HG02623 (cell line): ENCODE measurements around the gene MORN5.
"Not testable (repeated sequence)": the region's sequence is repeated elsewhere in the genome, so short reads cannot be mapped to it uniquely, and the experiment has no call there.

ENCODE experiments used
- ATAC-seq: cut with Tn5 transposase; IDR thresholded peaks from one replicate; pipeline ENCODE4 v1.9.1; 2021; ENCODE audit warnings: moderate library complexity; ENCODE audit not compliant: unreplicated experiment

Gene MORN5

GRCh38 chr9:122159026-122159924, at the start of gene MORN5, which contains the start of gene NDUFA8:
Gene MORN5, plus strand, starts transcription at chr9:122159908. Its CDS starts 65 bp downstream, at chr9:122159973.
Gene NDUFA8, minus strand, starts transcription at chr9:122159779. Its CDS starts 102 bp downstream, at chr9:122159677.
- ATAC-seq, result peak; percentile 98

GRCh38 chr9:122110100-122110833, 49.4 kb upstream of the MORN5 start:
- no peak for ATAC-seq

GRCh38 chr9:122111413-122112085, 48.2 kb upstream of the MORN5 start:
- no peak for ATAC-seq

- ATAC-seq, result no peak
Observed at GRCh38 chr9:122112238-122112637, 47.5 kb upstream of the MORN5 start.

GRCh38 chr9:122113574-122113973, 46.1 kb upstream of the MORN5 start:
- no peak for ATAC-seq

GRCh38 chr9:122115176-122116035, 44.3 kb upstream of the MORN5 start:
- ATAC-seq, result no peak

GRCh38 chr9:122116040-122116439, 43.7 kb upstream of the MORN5 start:
- no peak for ATAC-seq

GRCh38 chr9:122116448-122117173, 43.1 kb upstream of the MORN5 start:
- no peak for ATAC-seq

- ATAC-seq, result not testable (repeated sequence)
Observed at GRCh38 chr9:122117241-122117640, 42.5 kb upstream of the MORN5 start.

GRCh38 chr9:122118343-122119165, 41.2 kb upstream of the MORN5 start:
- no peak for ATAC-seq

- ATAC-seq, result no peak
Observed at GRCh38 chr9:122119166-122119521, 40.6 kb upstream of the MORN5 start.

- ATAC-seq, result no peak
Observed at GRCh38 chr9:122119721-122120120, 40.0 kb upstream of the MORN5 start.

GRCh38 chr9:122120316-122121071, 39.2 kb upstream of the MORN5 start:
- ATAC-seq, result no peak

- ATAC-seq, result no peak
Observed at GRCh38 chr9:122121391-122121790, 38.3 kb upstream of the MORN5 start.

- ATAC-seq, result no peak
Observed at GRCh38 chr9:122121931-122122330, 37.8 kb upstream of the MORN5 start.

- ATAC-seq, result no peak
Observed at GRCh38 chr9:122122468-122122867, 37.2 kb upstream of the MORN5 start.

GRCh38 chr9:122122903-122123632, 36.6 kb upstream of the MORN5 start:
- no peak for ATAC-seq

GRCh38 chr9:122124048-122124447, 35.7 kb upstream of the MORN5 start:
- no peak for ATAC-seq
